PC-9 (cell line): Measurements from ENCODE around the gene KCNH1. TPM values are rescaled to one million over a fixed set of nuclear protein-coding genes. Genes with fewer than 3 reads are reported as not detected.

Experiments
- BruUV-seq: library from RNA; stranded (reverse); fragments of 400-500 nt; replicated peaks from 2 replicates; lab custom pipeline; 2021; lab: Mats Ljungman, UMichigan
- CTCF ChIA-PET: fragments of 300-600 bp; sonication (Branson Sonifier 250); formaldehyde crosslinking; loops from one replicate; lab custom pipeline; 2022; ENCODE audit warnings: antibody characterized with exemption; lab: Charles Lee
- POLR2A ChIA-PET: fragments of 300-600 bp; sonication (Branson Sonifier 250); formaldehyde crosslinking; loops from one replicate; lab custom pipeline; 2022; ENCODE audit warnings: antibody characterized with exemption; ENCODE audit not compliant: unreplicated experiment; lab: Charles Lee
- DNase-seq, 2 experiments: peaks; one replicate each; pipeline versions ENCODE4 v3.0.0 to v3.0.0-alpha.2; 2015 to 2022; ENCODE audit warnings: mixed read lengths in 1 of 2
- H2AFZ ChIP-seq: fragments of 200-600 bp; sonication (generic); 2 replicates; pipeline ENCODE4 v1.8.1; 2017; ENCODE audit warnings: antibody characterized with exemption
- H3F3A ChIP-seq: fragments of 200-600 bp; sonication (generic); 2 replicates; pipeline ENCODE4 v1.8.1; 2017; ENCODE audit warnings: antibody characterized with exemption, mild to moderate bottlenecking, low read depth; ENCODE audit not compliant: insufficient read depth
- H3K27ac ChIP-seq: fragments of 200-600 bp; sonication (generic); 2 replicates; pipeline ENCODE4 v1.6.1; 2016; ENCODE audit warnings: mixed run types
- H3K27me3 ChIP-seq: fragments of 200-600 bp; sonication (generic); 2 replicates; pipeline ENCODE4 v1.6.1; 2016; ENCODE audit warnings: low read depth, mixed run types; ENCODE audit not compliant: insufficient read depth
- H3K36me3 ChIP-seq: fragments of 200-600 bp; sonication (generic); 2 replicates; pipeline ENCODE4 v1.6.1; 2016; ENCODE audit warnings: low read depth, mixed run types
- H3K4me1 ChIP-seq: fragments of 200-600 bp; sonication (generic); replicated peaks from 2 replicates; pipeline ENCODE4 v1.6.1; 2016; ENCODE audit warnings: mixed run types; ENCODE audit not compliant: insufficient read depth
- H3K4me2 ChIP-seq: fragments of 200-600 bp; sonication (generic); 2 replicates; pipeline ENCODE4 v1.6.1; 2017; ENCODE audit warnings: mixed run types
- H3K4me3 ChIP-seq: fragments of 200-600 bp; sonication (generic); 2 replicates; pipeline ENCODE4 v1.6.1; 2016; ENCODE audit warnings: mixed run types
- H3K79me2 ChIP-seq: fragments of 200-600 bp; sonication (generic); 2 replicates; pipeline ENCODE4 v1.6.1; 2017; ENCODE audit warnings: low read depth, mixed run types
- H3K9me2 ChIP-seq: fragments of 200-600 bp; sonication (generic); 2 replicates; pipeline ENCODE4 v1.8.1; 2017; ENCODE audit warnings: mild to moderate bottlenecking; ENCODE audit not compliant: insufficient read depth
- H3K9me3 ChIP-seq: fragments of 200-600 bp; sonication (generic); 2 replicates; pipeline ENCODE4 v1.8.1; 2016; ENCODE audit warnings: low read depth; ENCODE audit not compliant: insufficient read depth
- H4K20me1 ChIP-seq: fragments of 200-600 bp; sonication (generic); 2 replicates; pipeline ENCODE4 v1.8.1; 2017; ENCODE audit not compliant: insufficient read depth
- CTCF ChIP-seq: fragments of 200-600 bp; sonication (generic); conservative IDR thresholded peaks from 2 replicates; pipeline ENCODE4 v1.6.1; 2017; ENCODE audit warnings: mixed run types, antibody characterized with exemption, mild to moderate bottlenecking, moderate library complexity
- EZH2 ChIP-seq: fragments of 200-600 bp; sonication (generic); IDR thresholded peaks from 2 replicates; pipeline ENCODE4 v1.8.0; 2017; ENCODE audit warnings: antibody characterized with exemption, low read depth
- intact Hi-C: fragments of 100-400 bp; cut with micrococcal nuclease; formaldehyde crosslinking; loops from one replicate; pipeline ENCODE4 v1.10.0; 2022; ENCODE audit not compliant: unreplicated experiment
- total RNA-seq: library from RNA; stranded (reverse); gene quantifications from 2 replicates; pipeline ENCODE4 v1.2.3, GENCODE V29; 2021

Gene KCNH1
- total RNA-seq, 1 experiment from 2014 or later, result not detected

DNA sequence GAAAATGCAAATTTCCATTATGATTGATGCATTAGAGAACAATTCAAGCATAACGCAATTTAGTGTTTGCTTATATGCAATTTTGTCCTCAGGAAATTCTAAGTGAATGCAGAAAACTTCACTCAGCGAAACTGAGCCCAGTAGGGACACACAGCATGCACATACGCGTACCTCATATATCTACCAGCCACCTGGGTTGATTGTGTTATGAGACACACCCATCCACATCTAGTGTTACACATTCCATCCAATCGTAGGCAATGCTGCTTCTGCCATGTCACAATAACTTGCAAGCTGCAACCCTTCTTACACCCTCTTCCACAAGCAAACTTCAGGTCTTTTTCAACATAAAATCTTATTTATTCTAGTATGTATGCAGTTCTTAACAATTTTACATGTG, 492.4 kb downstream of the KCNH1 start:
- no peak for DNase-seq
- no peaks in the 10 kb centered on the region for H3K36me3 ChIP-seq
- no peaks in the 10 kb centered on the region for H3K79me2 ChIP-seq
- ChIA-PET POLR2A (no interaction called here), CTCF (no interaction called here)
- BruUV-seq, result no TSS peak
- no peaks in the 10 kb centered on the region for H3K27me3 ChIP-seq
- TF ChIP-seq CTCF (no peak), EZH2 (no peak)
- no peaks in the 10 kb centered on the region for H3K4me1 ChIP-seq
- H3K9me2 ChIP-seq, result no peaks in the 10 kb centered on the region
- H2AFZ ChIP-seq, result no peak overlapping the region
- H3K4me2 ChIP-seq, result no peak overlapping the region
- intact Hi-C loops, result no loop called here
- no peak overlapping the region for H3K27ac ChIP-seq
- no peaks in the 10 kb centered on the region for H3K9me3 ChIP-seq
- H4K20me1 ChIP-seq, result no peaks in the 10 kb centered on the region
- H3K4me3 ChIP-seq, result no peak overlapping the region
- no peaks in the 10 kb centered on the region for H3F3A ChIP-seq

DNA sequence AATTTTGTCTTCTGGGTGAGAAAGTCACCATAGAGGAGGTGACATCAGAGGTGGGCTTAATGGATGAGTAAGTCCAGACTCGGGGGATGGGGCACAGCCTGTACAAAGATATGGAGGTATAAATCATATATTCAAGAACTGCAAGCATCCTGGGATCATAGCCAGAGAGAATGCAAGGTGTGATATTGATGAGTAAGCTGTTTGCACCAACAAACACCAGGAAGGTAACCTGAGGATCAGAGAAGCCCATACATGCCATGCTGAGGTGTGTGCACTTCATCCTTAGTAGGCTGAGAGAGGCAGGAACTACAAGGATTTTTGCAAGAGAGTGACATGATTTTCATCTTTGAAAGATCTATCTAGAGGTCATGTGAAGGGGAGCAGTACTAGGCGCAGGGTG, 498.8 kb downstream of the KCNH1 start:
- CTCF ChIA-PET, result no interaction called here
- POLR2A ChIA-PET, result no interaction called here
- Histone ChIP-seq H2AFZ (no peak overlapping the region), H3K4me1 (no peaks in the 10 kb centered on the region), H3K9me3 (no peaks in the 10 kb centered on the region), H3F3A (no peaks in the 10 kb centered on the region), H3K36me3 (no peaks in the 10 kb centered on the region), H3K79me2 (no peaks in the 10 kb centered on the region), H3K4me2 (no peak overlapping the region), H3K9me2 (no peaks in the 10 kb centered on the region), H3K27ac (no peak overlapping the region), H3K27me3 (no peaks in the 10 kb centered on the region), H4K20me1 (no peaks in the 10 kb centered on the region), H3K4me3 (no peak overlapping the region)
- TF ChIP-seq EZH2 (no peak), CTCF (no peak)
- DNase-seq, result no peak
- BruUV-seq, result no TSS peak
- intact Hi-C loops, result no loop called here

GRCh38 chr1:210633636-210634035, 500.3 kb downstream of the KCNH1 start:
- no peaks in the 10 kb centered on the region for H3K36me3 ChIP-seq
- H3K27me3 ChIP-seq, result no peaks in the 10 kb centered on the region
- H4K20me1 ChIP-seq, result no peaks in the 10 kb centered on the region
- no peak overlapping the region for H3K4me2 ChIP-seq
- H3K9me2 ChIP-seq, result no peaks in the 10 kb centered on the region
- ChIA-PET CTCF (no interaction called here), POLR2A (no interaction called here)
- no peak overlapping the region for H2AFZ ChIP-seq
- BruUV-seq, result no TSS peak
- H3K9me3 ChIP-seq, result no peaks in the 10 kb centered on the region
- intact Hi-C loops, result no loop called here
- no peaks in the 10 kb centered on the region for H3F3A ChIP-seq
- H3K79me2 ChIP-seq, result no peaks in the 10 kb centered on the region
- H3K27ac ChIP-seq, result no peak overlapping the region
- no peak for DNase-seq
- H3K4me3 ChIP-seq, result no peak overlapping the region
- TF ChIP-seq EZH2 (no peak), CTCF (no peak)
- H3K4me1 ChIP-seq, result no peaks in the 10 kb centered on the region
